ENCODE results near the gene COQ5.

The COQ5 gene

GRCh38 chr12:120497524-120498150 lies 31.3 kb downstream of the COQ5 start:
- TF ChIP-seq ATF2 (tag by site-specific recombination; IDR thresholded peaks at IDR 0.05; ENCODE audit: low read depth) (no peak), SCRT2 (tag by site-specific recombination; IDR thresholded peaks at IDR 0.05) (peak; percentile 86), ZNF600 (tag by site-specific recombination; IDR thresholded peaks at IDR 0.05) (no peak)
- POLR2A ChIA-PET, result interaction anchor here (1.1 to 2.4 kb wide), 11 partner anchors 7 to 84 kb away, joined by 3 to 38 read pairs (median 10); partner anchors contain the start of genes COQ5, POP5 and SRSF9
- H3K27ac ChIP-seq (ENCODE audit: extremely low read depth, low read depth, low read length), result no peak overlapping the region
- H3K36me3 ChIP-seq (ENCODE audit: control insufficient read depth in 2 of 2, insufficient read depth in 1 of 2, low read length in 2 of 2), result peaks cover 6 to 32% of the 10 kb centered on the region in 2 experiments
- peaks cover 3% of the 10 kb centered on the region; the same call in 1 of the 2 replicates for H3K4me1 ChIP-seq (ENCODE audit: control insufficient read depth, insufficient read depth, low read length)
- no peaks in the 10 kb centered on the region for H3K9me3 ChIP-seq (ENCODE audit: control insufficient read depth, insufficient read depth, low read depth, low read length)
- peak overlapping the region; percentile 83 for H3K4me3 ChIP-seq (ENCODE audit: low read depth, low read length)
- CTCF ChIA-PET, result interaction anchor here (0.6 to 1.0 kb wide), 3 partner anchors 7 to 149 kb away, joined by 3 to 4 read pairs (median 3); no protein-coding TSS in a partner anchor

GRCh38 chr12:120496413-120497340 lies 32.3 kb downstream of the COQ5 start:
- POLR2A ChIA-PET, result interaction anchor here (0.6 to 3.0 kb wide), 31 partner anchors 8 to 475 kb away, joined by 3 to 38 read pairs (median 6); partner anchors contain the start of genes COQ5, POP5, RPLP0 and SIRT4
- peaks cover 4 to 32% of the 10 kb centered on the region in 2 experiments for H3K36me3 ChIP-seq (ENCODE audit: control insufficient read depth in 2 of 2, insufficient read depth in 1 of 2, low read length in 2 of 2)
- CTCF ChIA-PET, result interaction anchor here (0.5 to 1.2 kb wide), 5 partner anchors 8 to 86 kb away, joined by 3 to 5 read pairs (median 4); no protein-coding TSS in a partner anchor
- TF ChIP-seq ZNF670 (tag by site-specific recombination; IDR thresholded peaks at IDR 0.05; ENCODE audit: low read depth) (no peak), ZNF692 (tag by site-specific recombination; IDR thresholded peaks at IDR 0.05) (no peak), ZNF521 (tag by site-specific recombination; IDR thresholded peaks at IDR 0.05) (no peak), ZNF2 (tag by site-specific recombination; IDR thresholded peaks at IDR 0.05) (no peak; the same call in 1 of the 2 replicates), ZNF239 (tag by site-specific recombination; IDR thresholded peaks at IDR 0.05) (no peak), ZNF10 (tag by site-specific recombination; IDR thresholded peaks at IDR 0.05) (no peak), GLI4 (tag by site-specific recombination; IDR thresholded peaks at IDR 0.05) (no peak), ZNF175 (tag by site-specific recombination; IDR thresholded peaks at IDR 0.05) (no peak), ZNF24 (tag by site-specific recombination; IDR thresholded peaks at IDR 0.05) (no peak), ZNF76 (tag by site-specific recombination; IDR thresholded peaks at IDR 0.05; ENCODE audit: borderline replicate concordance, low read depth) (no peak), ZNF184 (tag by site-specific recombination; IDR thresholded peaks at IDR 0.05) (no peak), ZNF433 (tag by site-specific recombination; IDR thresholded peaks at IDR 0.05; ENCODE audit: low read depth) (no peak), ZNF600 (tag by site-specific recombination; IDR thresholded peaks at IDR 0.05) (no peak), SETDB1 (IDR thresholded peaks at IDR 0.05; ENCODE audit: insufficient read length, low read length) (no peak), ZSCAN23 (tag by site-specific recombination; IDR thresholded peaks at IDR 0.05) (no peak), INSM2 (tag by site-specific recombination; IDR thresholded peaks at IDR 0.05) (no peak), ZNF18 (tag by site-specific recombination; IDR thresholded peaks at IDR 0.05) (no peak), ZBTB10 (tag by site-specific recombination; IDR thresholded peaks at IDR 0.05) (0 out of 2 replicates have a peak, but pooled peaks have one; percentile 28), ZNF174 (tag by site-specific recombination; IDR thresholded peaks at IDR 0.05) (no peak), HOXD13 (CRISPR knock-in tag; IDR thresholded peaks at IDR 0.05; ENCODE audit: borderline replicate concordance) (no peak), ZNF558 (tag by site-specific recombination; IDR thresholded peaks at IDR 0.05) (peak; percentile 34; the same call in 1 of the 2 replicates)

More at GRCh38 chr12:120496413-120497340, 32.3 kb downstream of the COQ5 start:
- Histone ChIP-seq H3K9me3 (ENCODE audit: control insufficient read depth, insufficient read depth, low read depth, low read length) (no peaks in the 10 kb centered on the region), H3K4me1 (ENCODE audit: control insufficient read depth, insufficient read depth, low read length) (peaks cover 3% of the 10 kb centered on the region; the same call in 1 of the 2 replicates), H3K27ac (ENCODE audit: extremely low read depth, low read depth, low read length) (peak overlapping the region; percentile 66; the same call in 1 of the 2 replicates), H3K4me3 (ENCODE audit: low read depth, low read length) (peak overlapping the region; percentile 83)
